ENCODE data around the gene FATE1.

Gene FATE1

GRCh38 chrX:151704041-151704663 lies 11.7 kb upstream of the FATE1 start:
- TF ChIP-seq CTCF (IDR thresholded peaks at IDR 0.05; ENCODE audit: extremely low read depth, missing control alignments) = no peak
- DNase-seq (ENCODE audit: low spot score) = no peak

DNA sequence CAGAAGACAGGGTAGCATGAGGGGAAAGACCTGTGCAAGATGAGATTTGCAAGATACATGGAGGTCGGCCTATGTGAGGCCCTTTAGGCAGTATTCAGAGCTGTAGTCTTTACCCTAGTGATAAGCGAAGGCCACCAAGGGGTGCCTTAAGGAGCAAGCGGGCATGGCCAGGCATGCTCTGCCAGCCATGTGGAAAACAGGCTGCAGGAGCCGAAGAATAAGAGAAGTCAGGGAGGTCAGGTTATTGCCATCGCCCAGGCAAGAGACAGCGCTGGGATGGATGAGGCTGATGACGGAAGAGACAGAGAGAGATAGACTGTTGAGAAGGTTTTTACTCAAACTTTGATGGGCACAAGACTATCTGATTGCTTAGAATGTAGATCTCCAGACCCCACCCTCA lies 7.0 kb upstream of the FATE1 start:
- DNase-seq (ENCODE audit: low spot score) = no peak
- TF ChIP-seq CTCF (IDR thresholded peaks at IDR 0.05; ENCODE audit: extremely low read depth, missing control alignments) = no peak

- TF ChIP-seq CTCF (IDR thresholded peaks at IDR 0.05; ENCODE audit: extremely low read depth, missing control alignments) = no peak
- DNase-seq (ENCODE audit: low spot score) = no peak
Measured at GRCh38 chrX:151710457-151710856, 5.4 kb upstream of the FATE1 start.

DNA sequence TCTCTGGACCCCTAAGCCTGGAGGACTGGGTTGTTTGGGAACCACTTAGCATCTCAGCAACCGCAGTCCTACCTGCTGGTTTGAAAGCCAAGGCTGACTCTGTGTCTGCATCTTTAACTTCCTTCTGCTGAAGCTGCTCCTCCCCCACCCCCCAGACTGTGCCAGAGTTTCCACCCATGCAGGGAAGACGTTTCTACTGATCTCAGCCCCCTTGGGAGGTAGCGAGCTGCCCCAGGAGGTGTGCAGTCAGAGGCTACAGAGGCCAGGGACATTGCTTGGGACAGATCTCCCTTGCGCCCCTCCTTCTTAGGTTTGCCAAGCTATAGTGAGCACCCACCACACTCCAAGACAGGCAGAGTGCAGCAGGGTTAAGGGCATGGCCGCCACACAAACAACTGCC lies 4.7 kb upstream of the FATE1 start:
- no peak for DNase-seq (ENCODE audit: low spot score)
- no peak for TF ChIP-seq CTCF (IDR thresholded peaks at IDR 0.05; ENCODE audit: extremely low read depth, missing control alignments)

GRCh38 chrX:151711787-151712186 lies 4.0 kb upstream of the FATE1 start:
- DNase-seq (ENCODE audit: low spot score) = no peak

GRCh38 chrX:151712253-151712652 lies 3.6 kb upstream of the FATE1 start:
- TF ChIP-seq CTCF (IDR thresholded peaks at IDR 0.05; ENCODE audit: extremely low read depth, missing control alignments) = no peak
- no peak for DNase-seq (ENCODE audit: low spot score)

More at GRCh38 chrX:151711787-151712186, 4.0 kb upstream of the FATE1 start:
- no peak for TF ChIP-seq CTCF (IDR thresholded peaks at IDR 0.05; ENCODE audit: extremely low read depth, missing control alignments)

- DNase-seq (ENCODE audit: low spot score) = peak; percentile 13
- peak; percentile 10 for TF ChIP-seq CTCF (IDR thresholded peaks at IDR 0.05; ENCODE audit: extremely low read depth, missing control alignments)
Measured at GRCh38 chrX:151713849-151714248, 2.0 kb upstream of the FATE1 start.
